ENCODE data around the gene DISC1.

DNA sequence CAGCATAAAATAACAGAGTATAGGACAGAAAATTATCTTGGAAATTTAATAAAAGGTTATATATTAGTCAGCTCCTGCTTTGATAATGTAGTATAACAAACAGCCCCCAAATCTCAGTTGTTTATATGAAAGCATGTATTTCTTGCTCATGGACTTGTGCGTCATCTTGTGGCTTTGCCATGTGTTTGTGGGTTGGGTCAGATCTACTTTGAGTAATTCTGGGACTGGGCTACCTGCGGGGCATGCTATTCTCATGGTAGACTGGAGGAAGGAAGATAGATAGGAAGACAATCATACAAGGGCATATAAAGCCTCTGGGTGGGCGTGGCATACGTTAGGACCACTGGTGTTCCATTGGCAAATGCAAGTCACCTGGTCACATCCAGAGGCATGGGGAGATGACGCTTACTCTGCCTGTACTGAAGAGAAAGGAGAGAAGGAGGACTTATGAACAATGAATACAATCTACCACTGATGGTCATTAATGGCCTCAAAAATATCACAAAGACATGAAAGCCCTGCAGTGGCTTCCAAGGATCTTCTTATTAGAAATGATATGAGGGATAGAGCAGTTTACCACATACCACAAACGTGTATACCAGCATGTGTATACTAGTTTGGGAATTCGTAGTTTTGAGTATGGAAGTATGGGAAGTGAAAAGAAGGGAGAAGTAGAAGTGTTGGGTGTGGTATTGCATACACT lies 267.0 kb downstream of the DISC1 start:
- no peak for TF ChIP-seq POLR2A (IDR thresholded peaks at IDR 0.05)
- TF ChIP-seq, protein P1, sequence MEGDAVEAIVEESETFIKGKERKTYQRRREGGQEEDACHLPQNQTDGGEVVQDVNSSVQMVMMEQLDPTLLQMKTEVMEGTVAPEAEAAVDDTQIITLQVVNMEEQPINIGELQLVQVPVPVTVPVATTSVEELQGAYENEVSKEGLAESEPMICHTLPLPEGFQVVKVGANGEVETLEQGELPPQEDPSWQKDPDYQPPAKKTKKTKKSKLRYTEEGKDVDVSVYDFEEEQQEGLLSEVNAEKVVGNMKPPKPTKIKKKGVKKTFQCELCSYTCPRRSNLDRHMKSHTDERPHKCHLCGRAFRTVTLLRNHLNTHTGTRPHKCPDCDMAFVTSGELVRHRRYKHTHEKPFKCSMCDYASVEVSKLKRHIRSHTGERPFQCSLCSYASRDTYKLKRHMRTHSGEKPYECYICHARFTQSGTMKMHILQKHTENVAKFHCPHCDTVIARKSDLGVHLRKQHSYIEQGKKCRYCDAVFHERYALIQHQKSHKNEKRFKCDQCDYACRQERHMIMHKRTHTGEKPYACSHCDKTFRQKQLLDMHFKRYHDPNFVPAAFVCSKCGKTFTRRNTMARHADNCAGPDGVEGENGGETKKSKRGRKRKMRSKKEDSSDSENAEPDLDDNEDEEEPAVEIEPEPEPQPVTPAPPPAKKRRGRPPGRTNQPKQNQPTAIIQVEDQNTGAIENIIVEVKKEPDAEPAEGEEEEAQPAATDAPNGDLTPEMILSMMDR (IDR thresholded peaks at IDR 0.05): no peak
